Fibroblast of lung (primary cell): ENCODE results near the gene FAM222B.

ENCODE experiments used
- EZH2 ChIP-seq: IDR thresholded peaks from 2 replicates; pipeline ENCODE4 v1.5.1; 2012; ENCODE audit warnings: low read length, control low read depth, mild to moderate bottlenecking; ENCODE audit errors: missing control alignments
- TF ChIP-seq, protein P1 (sequence below), 2 donors: IDR thresholded peaks in 1 of 2; conservative IDR thresholded peaks in 1 of 2; 1 replicate in 1 of 2; 2 replicates in 1 of 2; pipeline ENCODE4 v1.5.1; 2011 to 2012; ENCODE audit warnings: low read length in 2 of 2, control low read depth in 1 of 2, inconsistent platforms in 1 of 2, low read depth in 1 of 2, mild to moderate bottlenecking in 1 of 2

DNA sequence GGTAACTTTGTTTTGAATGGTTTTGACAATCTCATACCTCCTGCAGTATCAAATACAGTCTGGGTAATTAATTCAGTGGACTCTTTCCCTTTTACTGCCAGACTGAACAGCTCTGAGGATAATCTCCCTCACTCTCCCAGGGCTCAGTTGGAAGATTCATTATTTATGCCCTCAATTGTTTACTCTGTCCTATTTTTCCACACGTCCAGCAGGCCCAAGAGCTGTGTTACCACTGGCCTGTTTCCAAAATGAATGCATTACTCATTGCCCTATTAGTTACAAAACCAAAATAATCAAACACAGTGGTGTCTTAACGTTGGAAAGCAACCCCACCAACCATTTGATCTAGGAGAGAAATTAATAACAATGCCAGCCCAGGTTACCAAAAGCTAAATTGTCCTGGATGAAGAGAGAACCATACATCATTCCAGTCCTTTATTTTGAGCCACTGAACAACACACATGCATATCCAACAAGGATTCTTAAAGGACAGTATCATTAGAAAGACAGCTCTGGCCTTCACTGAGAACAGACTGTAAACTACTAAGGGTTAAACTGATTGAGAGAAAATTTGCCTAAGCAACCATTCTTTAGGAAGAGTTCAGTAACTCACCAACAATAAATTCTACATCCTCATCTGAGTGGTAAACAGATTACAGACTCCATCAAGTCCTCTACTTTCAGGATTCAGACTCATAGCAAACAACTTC is 34.5 kb downstream of the FAM222B start:
- TF ChIP-seq, protein P1, sequence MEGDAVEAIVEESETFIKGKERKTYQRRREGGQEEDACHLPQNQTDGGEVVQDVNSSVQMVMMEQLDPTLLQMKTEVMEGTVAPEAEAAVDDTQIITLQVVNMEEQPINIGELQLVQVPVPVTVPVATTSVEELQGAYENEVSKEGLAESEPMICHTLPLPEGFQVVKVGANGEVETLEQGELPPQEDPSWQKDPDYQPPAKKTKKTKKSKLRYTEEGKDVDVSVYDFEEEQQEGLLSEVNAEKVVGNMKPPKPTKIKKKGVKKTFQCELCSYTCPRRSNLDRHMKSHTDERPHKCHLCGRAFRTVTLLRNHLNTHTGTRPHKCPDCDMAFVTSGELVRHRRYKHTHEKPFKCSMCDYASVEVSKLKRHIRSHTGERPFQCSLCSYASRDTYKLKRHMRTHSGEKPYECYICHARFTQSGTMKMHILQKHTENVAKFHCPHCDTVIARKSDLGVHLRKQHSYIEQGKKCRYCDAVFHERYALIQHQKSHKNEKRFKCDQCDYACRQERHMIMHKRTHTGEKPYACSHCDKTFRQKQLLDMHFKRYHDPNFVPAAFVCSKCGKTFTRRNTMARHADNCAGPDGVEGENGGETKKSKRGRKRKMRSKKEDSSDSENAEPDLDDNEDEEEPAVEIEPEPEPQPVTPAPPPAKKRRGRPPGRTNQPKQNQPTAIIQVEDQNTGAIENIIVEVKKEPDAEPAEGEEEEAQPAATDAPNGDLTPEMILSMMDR (conservative IDR thresholded peaks at IDR 0.05 in 1 of 2, IDR thresholded peaks at IDR 0.05 in 1 of 2; ENCODE audit: low read depth in 1 of 2, low read length in 2 of 2), result no peak
- TF ChIP-seq EZH2, result no peak
